ENCODE data around the gene RAD51B. TPM values are rescaled to one million over a fixed set of nuclear protein-coding genes. Genes with fewer than 3 reads are reported as not detected.
A peak's percentile ranks its signal among the peaks of the same experiment; 100 is the strongest.
"Not testable (repeated sequence)": the region's sequence is repeated elsewhere in the genome, so short reads cannot be mapped to it uniquely, and the experiment has no call there.

The RAD51B gene
- total RNA-seq, 1 experiment from 2014 or later, result 20.0 TPM

- ChIA-PET RAD21 (ENCODE audit: low non-redundant PET in 1 of 2, low total read pairs in 2 of 2, uncharacterized antibody in 2 of 2, unreplicated experiment in 2 of 2) (no interaction called here), CTCF (no interaction called here), POLR2A (no interaction called here)
- Histone ChIP-seq H3K9me2 (ENCODE audit: insufficient read depth) (no peaks in the 10 kb centered on the region), H3K4me3 (replicated peaks in 1 of 2; ENCODE audit: low read depth in 1 of 2, low read length in 2 of 2) (no peak overlapping the region), H3K4me1 (ENCODE audit: control insufficient read depth in 1 of 2, insufficient read depth in 2 of 2, low read length in 2 of 2) (peaks cover 0 to 23% of the 10 kb centered on the region in 2 experiments; a peak in 2 of 4 replicates), H2AFZ (ENCODE audit: low read depth, low read length, poor library complexity, severe bottlenecking) (no peak overlapping the region), H3K79me2 (ENCODE audit: insufficient read depth, low read length) (no peaks in the 10 kb centered on the region), H3K27me3 (ENCODE audit: insufficient read depth, low read length) (no peaks in the 10 kb centered on the region), H4K20me1 (ENCODE audit: insufficient read depth) (no peaks in the 10 kb centered on the region), H3K9ac (ENCODE audit: low read length) (no peak overlapping the region), H3K9me3 (ENCODE audit: control insufficient read depth in 1 of 2, insufficient read depth in 1 of 2, low read depth in 1 of 2, low read length in 2 of 2) (no peaks in the 10 kb centered on the region), H3K36me3 (ENCODE audit: control insufficient read depth in 1 of 2, insufficient read depth in 2 of 2, low read length in 2 of 2) (no peaks in the 10 kb centered on the region), H3K27ac (ENCODE audit: low read depth, low read length) (peak overlapping the region; percentile 39; the same call in 1 of the 2 replicates), H3K4me2 (ENCODE audit: low read length) (no peak overlapping the region)
- no TSS peak for BruUV-seq (replicated peaks)
- no peak for TF ChIP-seq ZFX (IDR thresholded peaks at IDR 0.05)
- TF ChIP-seq, protein P1, sequence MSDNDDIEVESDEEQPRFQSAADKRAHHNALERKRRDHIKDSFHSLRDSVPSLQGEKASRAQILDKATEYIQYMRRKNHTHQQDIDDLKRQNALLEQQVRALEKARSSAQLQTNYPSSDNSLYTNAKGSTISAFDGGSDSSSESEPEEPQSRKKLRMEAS (IDR thresholded peaks at IDR 0.05), result no peak
- intact Hi-C loops (cut with micrococcal nuclease), result no loop called here
- no peak for ATAC-seq
- DNase-seq (ENCODE audit: low read depth, low spot score), result no peak
Observed at GRCh38 chr14:67987606-67988005, 168.0 kb downstream of the RAD51B start.

GRCh38 chr14:67988210-67988609 is 168.6 kb downstream of the RAD51B start:
- H4K20me1 ChIP-seq (ENCODE audit: insufficient read depth); DNase-seq (ENCODE audit: low read depth, low spot score); CTCF ChIA-PET; H3K9me3 ChIP-seq (ENCODE audit: control insufficient read depth in 1 of 2, insufficient read depth in 1 of 2, low read depth in 1 of 2, low read length in 2 of 2); H3K36me3 ChIP-seq (ENCODE audit: control insufficient read depth in 1 of 2, insufficient read depth in 2 of 2, low read length in 2 of 2); POLR2A ChIA-PET; H3K4me3 ChIP-seq (replicated peaks in 1 of 2; ENCODE audit: low read depth in 1 of 2, low read length in 2 of 2); RAD21 ChIA-PET (ENCODE audit: low non-redundant PET in 1 of 2, low total read pairs in 2 of 2, uncharacterized antibody in 2 of 2, unreplicated experiment in 2 of 2); H3K4me2 ChIP-seq (ENCODE audit: low read length); H3K9ac ChIP-seq (ENCODE audit: low read length); H3K27me3 ChIP-seq (ENCODE audit: insufficient read depth, low read length); BruUV-seq (replicated peaks); H3K79me2 ChIP-seq (ENCODE audit: insufficient read depth, low read length); H2AFZ ChIP-seq (ENCODE audit: low read depth, low read length, poor library complexity, severe bottlenecking); intact Hi-C loops (cut with micrococcal nuclease); H3K9me2 ChIP-seq (ENCODE audit: insufficient read depth); ATAC-seq: not testable (repeated sequence)
- Histone ChIP-seq H3K4me1 (ENCODE audit: control insufficient read depth in 1 of 2, insufficient read depth in 2 of 2, low read length in 2 of 2) (peaks cover 0 to 17% of the 10 kb centered on the region in 2 experiments; a peak in 2 of 4 replicates), H3K27ac (ENCODE audit: low read depth, low read length) (peak overlapping the region; percentile 39; the same call in 1 of the 2 replicates)

DNA sequence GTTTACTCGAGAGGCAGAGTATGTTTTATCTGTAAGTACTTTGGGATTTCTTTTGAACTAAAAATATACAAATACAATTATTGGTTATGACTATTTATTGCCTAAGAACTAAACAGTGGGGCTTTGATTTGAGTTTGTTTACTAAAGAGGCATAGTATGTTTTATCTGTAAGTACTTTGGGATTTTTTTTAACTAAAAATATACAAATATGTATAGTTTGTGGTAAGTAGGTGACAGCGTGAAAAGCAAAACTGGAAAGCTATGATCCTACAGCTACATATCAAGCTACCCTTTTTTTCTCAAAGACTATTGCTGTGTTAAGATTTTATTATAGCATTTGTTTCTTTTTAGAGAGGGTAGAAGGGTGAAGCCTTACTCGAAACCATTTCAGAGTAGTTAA is 171.0 kb downstream of the RAD51B start:
- POLR2A ChIA-PET, result no interaction called here
- CTCF ChIA-PET, result no interaction called here
- no peak for TF ChIP-seq CBX3 (IDR thresholded peaks at IDR 0.05; ENCODE audit: low read depth)
- TF ChIP-seq JUND (IDR thresholded peaks at IDR 0.05), result no peak
- TF ChIP-seq SRF (IDR thresholded peaks at IDR 0.05; ENCODE audit: low read depth), result no peak
- TF ChIP-seq TCF7L2 (IDR thresholded peaks at IDR 0.05; ENCODE audit: borderline replicate concordance, extremely low read depth, insufficient read depth, insufficient read length), result no peak
- TF ChIP-seq ZBTB33 (IDR thresholded peaks at IDR 0.05; ENCODE audit: extremely low read depth, insufficient replicate concordance, low read length), result no peak
- TF ChIP-seq, protein P2, sequence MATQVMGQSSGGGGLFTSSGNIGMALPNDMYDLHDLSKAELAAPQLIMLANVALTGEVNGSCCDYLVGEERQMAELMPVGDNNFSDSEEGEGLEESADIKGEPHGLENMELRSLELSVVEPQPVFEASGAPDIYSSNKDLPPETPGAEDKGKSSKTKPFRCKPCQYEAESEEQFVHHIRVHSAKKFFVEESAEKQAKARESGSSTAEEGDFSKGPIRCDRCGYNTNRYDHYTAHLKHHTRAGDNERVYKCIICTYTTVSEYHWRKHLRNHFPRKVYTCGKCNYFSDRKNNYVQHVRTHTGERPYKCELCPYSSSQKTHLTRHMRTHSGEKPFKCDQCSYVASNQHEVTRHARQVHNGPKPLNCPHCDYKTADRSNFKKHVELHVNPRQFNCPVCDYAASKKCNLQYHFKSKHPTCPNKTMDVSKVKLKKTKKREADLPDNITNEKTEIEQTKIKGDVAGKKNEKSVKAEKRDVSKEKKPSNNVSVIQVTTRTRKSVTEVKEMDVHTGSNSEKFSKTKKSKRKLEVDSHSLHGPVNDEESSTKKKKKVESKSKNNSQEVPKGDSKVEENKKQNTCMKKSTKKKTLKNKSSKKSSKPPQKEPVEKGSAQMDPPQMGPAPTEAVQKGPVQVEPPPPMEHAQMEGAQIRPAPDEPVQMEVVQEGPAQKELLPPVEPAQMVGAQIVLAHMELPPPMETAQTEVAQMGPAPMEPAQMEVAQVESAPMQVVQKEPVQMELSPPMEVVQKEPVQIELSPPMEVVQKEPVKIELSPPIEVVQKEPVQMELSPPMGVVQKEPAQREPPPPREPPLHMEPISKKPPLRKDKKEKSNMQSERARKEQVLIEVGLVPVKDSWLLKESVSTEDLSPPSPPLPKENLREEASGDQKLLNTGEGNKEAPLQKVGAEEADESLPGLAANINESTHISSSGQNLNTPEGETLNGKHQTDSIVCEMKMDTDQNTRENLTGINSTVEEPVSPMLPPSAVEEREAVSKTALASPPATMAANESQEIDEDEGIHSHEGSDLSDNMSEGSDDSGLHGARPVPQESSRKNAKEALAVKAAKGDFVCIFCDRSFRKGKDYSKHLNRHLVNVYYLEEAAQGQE (IDR thresholded peaks at IDR 0.05; ENCODE audit: low read depth), result no peak

More for the DNA sequence above, 171.0 kb downstream of the RAD51B start:
- H3K4me2 ChIP-seq (ENCODE audit: low read length), result no peak overlapping the region
- intact Hi-C loops (cut with micrococcal nuclease), result no loop called here
- no peaks in the 10 kb centered on the region for H3K9me3 ChIP-seq (ENCODE audit: control insufficient read depth in 1 of 2, insufficient read depth in 1 of 2, low read depth in 1 of 2, low read length in 2 of 2)
- no peaks in the 10 kb centered on the region for H4K20me1 ChIP-seq (ENCODE audit: insufficient read depth)
- H2AFZ ChIP-seq (ENCODE audit: low read depth, low read length, poor library complexity, severe bottlenecking), result no peak overlapping the region
- H3K27me3 ChIP-seq (ENCODE audit: insufficient read depth, low read length), result no peaks in the 10 kb centered on the region
- ATAC-seq (no peak), DNase-seq (ENCODE audit: low read depth, low spot score) (no peak)
- RAD21 ChIA-PET (ENCODE audit: low non-redundant PET in 1 of 2, low total read pairs in 2 of 2, uncharacterized antibody in 2 of 2, unreplicated experiment in 2 of 2), result no interaction called here
- H3K27ac ChIP-seq (ENCODE audit: low read depth, low read length), result peak overlapping the region; percentile 41; the same call in 1 of the 2 replicates
- H3K79me2 ChIP-seq (ENCODE audit: insufficient read depth, low read length), result no peaks in the 10 kb centered on the region
- no peak overlapping the region for H3K4me3 ChIP-seq (replicated peaks in 1 of 2; ENCODE audit: low read depth in 1 of 2, low read length in 2 of 2)
- H3K9ac ChIP-seq (ENCODE audit: low read length), result no peak overlapping the region
- no peaks in the 10 kb centered on the region for H3K9me2 ChIP-seq (ENCODE audit: insufficient read depth)
- peaks cover 0 to 15% of the 10 kb centered on the region in 2 experiments; a peak in 2 of 4 replicates for H3K4me1 ChIP-seq (ENCODE audit: control insufficient read depth in 1 of 2, insufficient read depth in 2 of 2, low read length in 2 of 2)
- no TSS peak for BruUV-seq (replicated peaks)
- H3K36me3 ChIP-seq (ENCODE audit: control insufficient read depth in 1 of 2, insufficient read depth in 2 of 2, low read length in 2 of 2), result no peaks in the 10 kb centered on the region

Data from HCT116 (cell line).